ENCODE data around the gene PPP1R3E.
"Not testable (repeated sequence)": the region's sequence is repeated elsewhere in the genome, so short reads cannot be mapped to it uniquely, and the experiment has no call there.

PPP1R3E gene

DNA sequence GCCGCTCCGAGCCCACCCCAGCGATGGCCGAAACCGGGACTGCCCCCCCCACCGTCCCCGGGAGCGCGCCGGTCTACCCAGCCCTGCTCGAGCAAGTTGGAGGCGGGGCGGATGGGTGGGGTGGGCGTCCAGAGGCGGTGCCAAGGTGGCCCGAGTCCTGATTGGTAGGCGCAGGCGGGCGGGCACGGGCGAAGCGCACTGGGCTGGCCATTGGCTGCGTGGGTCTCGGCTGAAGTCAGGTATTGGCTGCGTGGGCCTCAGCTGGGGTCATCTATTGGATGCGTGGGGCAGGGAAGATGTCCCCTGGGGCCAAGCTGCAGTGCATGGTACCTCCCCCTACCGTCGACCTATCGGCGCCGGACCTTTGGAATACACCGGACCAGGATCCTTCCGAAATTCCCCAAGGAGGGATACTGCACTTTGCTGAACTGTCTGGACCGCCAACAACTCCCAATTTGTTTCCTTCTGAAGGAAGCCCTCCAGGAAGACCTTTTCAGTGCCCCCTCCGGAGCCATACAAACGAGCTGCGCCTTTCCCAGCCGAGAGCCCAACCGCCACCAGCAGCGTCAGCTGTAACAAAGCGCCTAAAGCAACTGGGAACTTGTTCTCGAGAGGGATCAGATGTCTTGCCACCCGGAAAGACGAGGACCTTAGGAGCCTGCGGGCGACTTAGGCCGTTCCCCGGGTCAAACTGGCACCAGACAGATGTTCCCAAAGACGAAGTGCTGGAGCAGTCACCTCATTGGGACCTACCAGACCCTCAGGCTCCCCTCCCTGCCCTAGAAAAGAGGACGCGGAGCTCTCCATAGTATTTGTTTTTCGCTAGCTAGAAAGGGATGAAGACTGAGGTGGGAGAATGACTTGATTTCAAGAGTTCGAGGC, 16.4 kb downstream of the PPP1R3E start, which contains the start of gene HOMEZ:
HOMEZ (minus strand) TSS at position 113 of the 882 bp plus-strand sequence. CDS start 180 bp downstream, outside the sequence.
- peak within 1 kb of the TSS; percentile 90 for H3K27ac ChIP-seq
- TF ChIP-seq, protein P1, sequence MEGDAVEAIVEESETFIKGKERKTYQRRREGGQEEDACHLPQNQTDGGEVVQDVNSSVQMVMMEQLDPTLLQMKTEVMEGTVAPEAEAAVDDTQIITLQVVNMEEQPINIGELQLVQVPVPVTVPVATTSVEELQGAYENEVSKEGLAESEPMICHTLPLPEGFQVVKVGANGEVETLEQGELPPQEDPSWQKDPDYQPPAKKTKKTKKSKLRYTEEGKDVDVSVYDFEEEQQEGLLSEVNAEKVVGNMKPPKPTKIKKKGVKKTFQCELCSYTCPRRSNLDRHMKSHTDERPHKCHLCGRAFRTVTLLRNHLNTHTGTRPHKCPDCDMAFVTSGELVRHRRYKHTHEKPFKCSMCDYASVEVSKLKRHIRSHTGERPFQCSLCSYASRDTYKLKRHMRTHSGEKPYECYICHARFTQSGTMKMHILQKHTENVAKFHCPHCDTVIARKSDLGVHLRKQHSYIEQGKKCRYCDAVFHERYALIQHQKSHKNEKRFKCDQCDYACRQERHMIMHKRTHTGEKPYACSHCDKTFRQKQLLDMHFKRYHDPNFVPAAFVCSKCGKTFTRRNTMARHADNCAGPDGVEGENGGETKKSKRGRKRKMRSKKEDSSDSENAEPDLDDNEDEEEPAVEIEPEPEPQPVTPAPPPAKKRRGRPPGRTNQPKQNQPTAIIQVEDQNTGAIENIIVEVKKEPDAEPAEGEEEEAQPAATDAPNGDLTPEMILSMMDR (conservative IDR thresholded peaks at IDR 0.05), result no peak
- TF ChIP-seq ZFX (IDR thresholded peaks at IDR 0.05), result no peak

DNA sequence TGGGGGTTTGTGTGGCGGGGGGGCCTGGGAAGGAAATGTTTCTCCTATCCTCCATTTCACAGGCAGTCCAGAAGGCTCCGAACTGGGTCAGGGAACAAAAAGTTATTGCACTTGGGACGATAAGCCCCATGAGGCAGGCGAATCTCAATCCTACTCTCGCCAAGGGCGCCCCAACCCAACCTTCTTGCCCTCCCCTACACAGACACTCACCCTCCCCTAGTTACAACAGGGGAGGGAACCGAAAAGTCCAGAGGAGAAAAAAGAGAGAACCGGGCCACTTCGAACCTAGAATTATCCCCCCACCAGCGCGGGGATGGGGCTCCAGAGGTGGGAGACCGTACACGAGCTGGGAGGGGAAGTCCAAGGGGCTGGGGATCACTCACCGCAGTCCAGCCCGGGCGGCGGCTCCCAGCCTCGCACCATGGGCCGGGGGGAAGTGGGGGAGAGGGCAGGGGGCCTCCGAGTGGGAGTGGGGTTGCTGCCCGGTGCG, 17.1 kb downstream of the PPP1R3E start:
- H3K27ac ChIP-seq, result peak overlapping the region; percentile 90
- TF ChIP-seq ZFX (IDR thresholded peaks at IDR 0.05), result no peak
- TF ChIP-seq, protein P1 (conservative IDR thresholded peaks at IDR 0.05), result no peak

DNA sequence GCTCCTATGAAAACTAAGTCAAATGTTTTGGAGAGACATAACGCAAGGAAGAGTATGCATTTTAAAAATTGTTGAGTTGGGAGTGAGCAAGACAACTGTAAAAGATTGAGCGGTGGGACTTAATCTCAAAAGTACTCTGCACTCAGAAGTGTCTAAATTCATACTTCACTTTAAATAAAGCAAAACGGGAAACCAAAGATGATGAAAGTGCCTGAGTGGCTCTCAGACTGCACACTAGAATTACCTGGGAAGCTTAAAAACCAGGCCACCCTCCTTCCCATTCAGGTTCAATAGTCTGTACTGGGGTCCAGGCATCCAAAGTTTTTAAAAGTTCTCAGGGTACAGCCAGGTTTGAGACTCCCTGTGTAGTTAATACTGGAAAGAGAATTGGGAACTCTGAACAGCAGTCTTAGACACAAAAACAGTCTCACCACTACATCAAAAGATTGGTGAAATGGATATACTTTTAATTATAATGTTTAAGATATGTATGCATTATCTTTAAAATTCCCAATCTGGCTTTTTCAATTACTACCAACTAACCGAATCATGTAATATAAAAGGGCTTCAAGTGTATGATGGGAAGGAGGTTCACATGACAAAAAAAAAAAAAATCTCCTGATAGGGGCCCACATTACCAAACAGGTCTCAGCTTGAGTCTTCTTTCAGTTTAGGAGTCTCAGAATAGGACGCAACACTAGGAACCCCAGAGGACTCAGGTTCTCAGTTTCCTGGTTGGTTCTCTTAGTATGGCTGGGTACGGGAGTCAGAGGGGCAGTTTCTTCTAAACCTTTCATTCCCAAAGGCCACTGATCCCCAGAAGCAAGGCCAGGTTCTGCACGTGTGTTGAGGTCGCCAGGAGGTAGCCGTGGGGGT, 17.8 kb downstream of the PPP1R3E start:
- TF ChIP-seq, protein P1 (conservative IDR thresholded peaks at IDR 0.05), result no peak
- TF ChIP-seq ZFX (IDR thresholded peaks at IDR 0.05), result no peak
- peak overlapping the region; percentile 90 for H3K27ac ChIP-seq

DNA sequence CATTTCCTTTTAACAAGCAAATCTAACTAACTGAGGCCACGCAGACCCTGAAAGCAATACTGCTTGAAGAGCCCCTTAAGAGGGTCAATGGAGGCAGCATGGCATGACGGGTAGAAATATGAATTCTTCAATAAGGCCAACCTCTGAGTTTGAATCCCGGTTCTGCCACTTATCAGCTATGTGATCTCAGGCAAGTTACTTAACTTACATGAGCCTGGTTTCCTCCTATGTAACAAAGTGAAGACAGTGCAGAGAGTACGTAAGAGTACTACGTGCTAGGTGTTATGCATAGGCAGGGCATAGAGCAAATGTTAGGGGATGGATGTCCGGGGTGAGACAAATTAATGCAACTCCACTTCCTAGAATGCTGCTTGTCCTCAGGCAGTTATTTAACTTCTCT, 21.4 kb downstream of the PPP1R3E start:
- TF ChIP-seq, protein P1 (conservative IDR thresholded peaks at IDR 0.05), result no peak
- TF ChIP-seq ZFX (IDR thresholded peaks at IDR 0.05), result no peak
- no peak overlapping the region for H3K27ac ChIP-seq

DNA sequence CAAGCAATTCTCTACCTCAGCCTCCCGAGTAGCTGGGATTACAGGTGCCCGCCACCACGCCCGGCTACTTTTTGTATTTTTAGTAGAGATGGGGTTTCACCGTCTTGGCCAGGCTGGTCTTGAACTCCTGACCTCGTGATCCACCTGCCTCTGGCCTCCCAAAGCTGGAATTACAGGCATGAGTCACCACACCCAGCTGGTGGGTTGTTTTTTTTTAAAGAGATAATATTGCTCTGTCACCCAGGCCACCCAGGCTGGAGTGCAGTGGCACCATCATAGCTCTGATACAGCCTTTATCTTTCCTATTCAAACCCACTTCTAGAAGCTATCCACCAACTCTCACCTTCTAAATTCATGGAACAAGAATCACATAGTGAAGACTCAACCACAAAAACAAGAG, 24.7 kb downstream of the PPP1R3E start:
- not testable (repeated sequence) for H3K27ac ChIP-seq

DNA sequence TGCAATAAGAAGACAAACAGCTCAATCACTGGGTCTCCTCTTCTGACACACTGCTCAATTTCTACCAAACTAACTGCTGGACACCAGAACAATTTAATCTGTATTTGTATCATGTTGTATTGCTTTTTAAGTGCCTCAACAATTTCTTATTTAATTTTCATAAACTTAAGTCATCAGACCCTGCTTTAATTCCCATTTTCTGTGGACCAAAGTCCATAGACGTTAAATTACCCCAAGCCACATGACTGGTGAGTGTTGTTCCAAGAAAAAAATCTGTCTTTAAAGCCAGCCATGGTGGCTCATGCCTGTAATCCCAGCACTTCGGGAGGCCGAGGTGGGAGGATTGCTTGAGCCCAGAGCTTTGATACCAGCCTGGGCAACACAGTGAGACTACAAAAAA, 25.5 kb downstream of the PPP1R3E start:
- H3K27ac ChIP-seq, result no peak overlapping the region
- TF ChIP-seq, protein P1 (conservative IDR thresholded peaks at IDR 0.05), result no peak
- TF ChIP-seq ZFX (IDR thresholded peaks at IDR 0.05), result no peak

DNA sequence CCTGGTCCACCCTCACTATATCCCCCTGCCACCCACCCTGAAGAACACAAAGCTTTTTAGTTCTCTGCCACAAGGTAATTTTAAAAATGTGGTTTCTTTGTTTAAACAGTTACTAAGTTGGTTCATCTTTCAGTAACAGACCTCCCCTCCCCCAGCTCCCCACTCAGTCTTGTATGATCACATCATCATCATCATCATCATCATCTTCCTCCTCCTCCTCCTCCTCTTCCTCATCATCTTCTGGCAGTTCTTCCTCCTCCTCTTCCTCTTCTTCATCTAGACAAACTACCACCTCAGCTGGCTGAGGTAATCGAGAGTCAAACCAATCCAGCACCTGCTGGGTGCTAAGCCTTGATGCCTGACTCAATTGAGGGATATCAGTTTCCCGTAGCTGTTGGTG, 27.2 kb downstream of the PPP1R3E start:
- TF ChIP-seq, protein P1 (conservative IDR thresholded peaks at IDR 0.05), result no peak
- TF ChIP-seq ZFX (IDR thresholded peaks at IDR 0.05), result no peak
- H3K27ac ChIP-seq, result no peak overlapping the region
